ENCODE results near the gene HABP4.
"Not testable (repeated sequence)": the region's sequence is repeated elsewhere in the genome, so short reads cannot be mapped to it uniquely, and the experiment has no call there.

HABP4 gene

GRCh38 chr9:96500696-96501632 lies 51.0 kb downstream of the HABP4 start:
- no peak for DNase-seq

DNA sequence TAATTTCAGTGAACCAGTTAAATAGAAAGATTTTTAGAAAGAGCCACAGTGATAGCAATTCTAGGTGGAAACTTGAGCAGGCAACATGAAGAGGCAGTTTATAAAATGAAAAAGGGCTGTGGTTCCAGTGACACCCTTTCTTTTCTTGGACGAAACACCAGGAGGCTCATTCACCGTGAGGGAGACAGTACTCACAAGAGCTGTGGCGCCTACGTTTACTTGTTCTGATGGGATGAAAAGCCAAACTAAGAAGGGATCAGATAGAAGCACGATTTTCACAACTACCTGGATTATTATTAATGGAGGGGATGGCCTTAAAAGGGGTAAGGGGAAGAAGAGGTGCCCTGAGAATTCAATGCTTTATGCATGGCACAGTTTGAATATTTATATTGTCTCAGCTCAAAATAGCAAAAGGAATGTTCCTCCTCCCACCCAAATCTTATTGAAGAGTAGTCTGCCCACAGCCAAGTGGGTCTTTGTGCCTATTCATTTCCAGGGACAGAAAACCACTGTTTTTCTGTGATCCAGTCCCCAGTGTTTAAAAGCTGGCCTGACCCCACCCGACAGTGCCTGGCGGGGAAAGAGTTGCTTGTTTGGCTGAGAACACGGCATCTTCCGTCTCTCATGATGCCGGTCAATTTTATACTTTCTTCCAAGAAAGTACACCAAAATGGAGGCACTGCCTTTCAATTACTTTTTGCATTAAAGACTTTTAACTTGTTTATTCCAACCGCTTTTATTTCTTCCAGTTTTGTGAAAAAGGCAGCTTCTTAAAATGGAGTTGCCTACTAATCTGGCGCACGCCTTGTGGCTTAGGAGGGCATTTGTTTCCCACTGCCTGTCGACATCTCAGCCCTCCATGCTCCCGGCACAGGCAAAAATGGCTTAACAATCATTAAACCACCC lies 51.9 kb downstream of the HABP4 start:
- no peak for DNase-seq

DNA sequence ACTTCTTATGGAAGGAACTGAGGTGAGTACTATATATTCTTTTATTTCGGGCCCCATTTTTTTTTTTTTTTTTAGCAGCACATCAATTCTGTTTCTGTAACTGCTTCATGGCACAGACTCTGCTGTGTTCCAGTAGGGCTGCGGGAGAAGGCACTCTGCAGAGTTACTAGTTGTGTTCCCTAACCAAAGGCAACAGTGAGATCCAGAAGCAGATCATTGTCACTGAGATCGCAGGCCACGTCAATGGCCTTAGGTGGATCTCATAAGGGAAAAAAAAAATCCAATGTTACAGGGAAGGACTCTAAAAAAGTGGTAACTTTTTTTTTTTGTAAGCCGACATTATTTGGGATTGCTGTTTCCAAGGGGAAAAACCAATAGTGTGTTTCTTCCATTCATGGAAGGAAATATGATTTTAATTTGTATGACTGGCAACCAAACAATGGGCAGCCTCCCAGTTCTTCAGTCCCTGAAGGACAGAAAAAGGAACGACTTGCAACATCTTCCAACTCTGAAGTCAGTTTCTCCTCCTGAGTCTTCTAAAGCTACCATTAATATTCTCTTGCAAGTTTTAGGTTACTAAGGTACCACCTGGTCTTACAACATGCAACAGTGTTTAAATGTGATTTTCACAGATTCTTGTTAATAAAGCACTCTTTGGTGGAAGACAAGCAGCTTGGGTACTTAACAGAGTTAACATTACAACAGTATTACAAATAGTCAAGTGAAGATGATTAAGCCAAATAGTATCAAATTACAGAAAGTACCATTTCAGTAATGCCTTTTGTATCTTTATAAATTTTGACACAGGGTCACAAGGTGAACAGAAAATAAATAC lies 52.8 kb downstream of the HABP4 start:
- DNase-seq: no peak

DNA sequence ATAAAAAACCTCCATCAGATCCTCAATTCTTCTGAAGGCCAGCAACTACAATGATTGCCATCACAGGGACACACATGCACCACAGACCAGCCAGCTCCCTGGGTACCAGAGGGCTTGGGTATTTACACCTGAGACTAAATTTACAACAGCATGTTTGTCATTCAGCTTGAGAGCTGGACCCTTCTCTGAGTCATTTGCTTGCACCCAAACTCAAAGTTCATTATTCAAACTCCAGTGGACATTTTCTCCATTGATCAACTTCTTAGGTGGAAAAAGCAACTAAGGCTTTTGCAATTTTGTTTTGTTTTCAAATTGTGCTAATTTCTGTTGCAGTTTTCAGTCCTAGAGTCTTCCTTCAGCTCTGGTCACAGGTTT lies 53.4 kb downstream of the HABP4 start:
- not testable (repeated sequence) for DNase-seq

- no peak for DNase-seq
These were observed 53.9 kb downstream of the HABP4 start for GRCh38 chr9:96503918-96504317.

- no peak for DNase-seq
These were observed 55.5 kb downstream of the HABP4 start for GRCh38 chr9:96505316-96505991.

DNA sequence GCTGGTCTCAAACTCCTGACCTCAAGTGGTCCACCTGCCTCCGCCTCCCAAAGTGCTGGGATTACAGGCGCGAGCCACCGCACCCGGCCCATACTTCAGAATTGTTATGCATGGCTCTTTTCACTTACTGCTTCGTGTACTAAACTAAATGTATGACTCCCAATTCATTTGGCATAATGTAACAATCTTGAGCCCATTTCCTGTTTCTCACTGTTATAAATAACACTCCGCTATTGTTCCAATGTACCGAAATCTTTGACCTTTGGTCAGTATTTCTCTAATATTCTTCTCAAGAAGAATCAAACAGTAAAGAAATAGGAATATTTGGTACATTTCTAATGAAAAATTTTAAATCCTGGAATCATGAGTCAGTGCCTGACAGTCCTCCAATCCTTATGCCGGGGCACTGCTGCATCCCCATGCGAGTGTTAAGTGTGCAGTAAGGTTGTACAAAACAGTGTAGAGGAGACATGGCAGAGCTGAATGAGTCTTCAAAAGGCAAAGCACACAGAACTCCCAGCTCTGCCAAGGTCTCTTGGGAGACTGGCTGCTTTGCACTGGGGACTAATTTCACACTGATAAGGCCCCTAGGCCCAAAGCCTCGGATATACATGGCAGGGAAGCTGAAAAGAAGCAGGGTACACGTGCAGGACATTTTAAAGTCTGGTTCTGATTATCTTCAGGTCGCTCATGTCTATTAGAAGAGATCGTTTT lies 58.4 kb downstream of the HABP4 start:
- no peak for DNase-seq

- no peak for DNase-seq
These were observed 59.1 kb downstream of the HABP4 start for GRCh38 chr9:96509026-96509425.

DNA sequence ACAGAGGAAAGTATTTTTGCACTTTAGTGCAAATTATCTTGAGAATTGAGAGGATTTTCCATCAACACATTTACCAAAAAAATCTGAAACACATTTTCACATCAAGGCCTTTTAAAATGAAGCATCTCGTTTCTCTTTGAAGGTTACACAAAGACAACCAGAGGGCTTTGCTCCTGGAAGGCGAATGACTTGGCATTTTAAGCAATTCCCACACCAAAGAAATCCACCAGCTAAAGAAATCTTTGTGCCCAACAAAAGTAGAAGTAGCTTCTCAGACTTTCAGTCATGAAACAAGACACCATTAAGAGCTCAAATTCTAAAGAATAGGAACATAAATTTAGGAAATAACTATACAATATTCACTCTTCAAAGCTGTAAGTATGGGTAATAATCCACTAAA lies 59.9 kb downstream of the HABP4 start:
- DNase-seq: no peak

- DNase-seq: no peak
These were observed 60.3 kb downstream of the HABP4 start for GRCh38 chr9:96510258-96510657.

GRCh38 chr9:96512240-96512639 lies 62.3 kb downstream of the HABP4 start:
- DNase-seq: no peak

- DNase-seq: no peak
These were observed 63.7 kb downstream of the HABP4 start for GRCh38 chr9:96513622-96514021.

- no peak for DNase-seq
These were observed 64.3 kb downstream of the HABP4 start for GRCh38 chr9:96514108-96514799.

DNA sequence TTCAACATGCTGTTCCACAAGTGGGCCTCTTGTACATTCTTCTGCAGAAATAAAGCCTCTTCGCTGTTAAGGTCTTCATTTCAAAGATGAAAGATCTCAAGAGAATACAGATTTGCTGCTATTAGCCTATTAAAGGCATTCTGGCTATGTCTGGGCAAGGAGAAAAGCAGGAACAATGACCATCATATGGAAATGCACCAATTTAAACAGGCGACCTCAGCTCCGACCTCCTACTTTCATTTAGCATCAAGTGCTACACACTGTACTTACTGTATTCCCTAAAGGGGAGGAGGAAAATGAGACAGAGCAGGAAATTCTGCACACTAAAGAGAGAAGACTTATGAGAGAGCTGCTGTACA lies 64.8 kb downstream of the HABP4 start:
- DNase-seq: no peak

GRCh38 chr9:96515621-96516470 lies 65.9 kb downstream of the HABP4 start:
- no peak for DNase-seq

GRCh38 chr9:96519095-96519494 lies 69.1 kb downstream of the HABP4 start:
- no peak for DNase-seq

DNA sequence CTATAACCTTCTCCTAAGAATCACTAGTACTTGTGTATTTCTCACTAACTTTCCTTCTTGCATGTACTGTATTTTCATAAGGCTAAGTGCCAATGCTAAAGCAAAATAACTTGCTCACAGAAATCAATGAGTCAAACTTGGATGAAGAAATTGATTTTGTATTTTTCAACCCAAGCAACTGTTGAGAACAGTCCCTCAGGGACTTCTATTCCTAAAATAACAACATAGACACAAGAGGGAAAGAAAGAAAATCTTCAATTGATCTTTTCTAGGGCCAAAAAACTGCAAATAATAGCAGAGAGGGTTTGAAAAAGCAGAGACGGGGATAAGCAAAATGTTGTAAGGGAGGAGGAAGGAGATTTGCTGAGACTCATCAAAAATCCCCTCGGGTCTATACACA lies 69.8 kb downstream of the HABP4 start:
- DNase-seq: no peak

DNA sequence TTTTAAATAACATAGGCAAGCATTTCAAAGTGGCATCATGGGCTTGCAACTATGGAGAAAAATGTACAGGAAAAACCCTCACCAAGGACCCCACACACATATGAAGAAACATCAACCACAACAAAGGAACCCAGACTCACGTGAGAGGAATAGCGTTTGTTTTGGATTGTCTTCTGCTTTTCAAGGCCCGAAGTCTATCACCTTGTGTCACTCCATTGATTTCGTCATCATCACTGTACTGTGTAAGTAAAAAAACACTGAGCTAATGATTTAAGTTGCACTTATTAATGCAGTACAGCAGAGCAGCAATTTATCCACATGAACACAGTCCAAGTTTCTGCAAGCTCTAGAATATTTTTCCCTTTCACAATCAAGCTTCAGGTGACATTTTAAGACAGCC lies 72.4 kb downstream of the HABP4 start:
- no peak for DNase-seq

DNA sequence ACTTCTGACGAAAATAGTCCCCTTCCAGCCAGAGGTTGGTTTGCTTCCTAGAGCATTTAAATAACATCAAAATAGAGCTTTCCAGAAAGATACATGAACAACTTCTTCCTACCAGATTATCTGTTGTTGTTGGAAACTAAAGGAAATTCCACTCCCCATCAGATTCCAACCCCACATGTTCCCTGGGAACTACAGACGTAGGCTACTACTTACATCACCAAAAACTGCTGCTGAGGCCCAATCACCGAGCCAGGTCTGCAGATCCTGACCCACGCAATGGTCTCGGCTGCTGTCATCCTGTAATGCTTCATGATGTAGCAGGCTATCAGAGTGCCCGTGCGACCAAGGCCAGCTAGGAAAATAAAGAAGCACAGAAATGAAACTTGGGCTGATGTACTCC lies 73.4 kb downstream of the HABP4 start:
- no peak for DNase-seq

- DNase-seq: no peak
These were observed 74.1 kb downstream of the HABP4 start for GRCh38 chr9:96524045-96524444.
